ENCODE measurements around the gene SENP7.
"Not testable (repeated sequence)": the region's sequence is repeated elsewhere in the genome, so short reads cannot be mapped to it uniquely, and the experiment has no call there.

The SENP7 gene

DNA sequence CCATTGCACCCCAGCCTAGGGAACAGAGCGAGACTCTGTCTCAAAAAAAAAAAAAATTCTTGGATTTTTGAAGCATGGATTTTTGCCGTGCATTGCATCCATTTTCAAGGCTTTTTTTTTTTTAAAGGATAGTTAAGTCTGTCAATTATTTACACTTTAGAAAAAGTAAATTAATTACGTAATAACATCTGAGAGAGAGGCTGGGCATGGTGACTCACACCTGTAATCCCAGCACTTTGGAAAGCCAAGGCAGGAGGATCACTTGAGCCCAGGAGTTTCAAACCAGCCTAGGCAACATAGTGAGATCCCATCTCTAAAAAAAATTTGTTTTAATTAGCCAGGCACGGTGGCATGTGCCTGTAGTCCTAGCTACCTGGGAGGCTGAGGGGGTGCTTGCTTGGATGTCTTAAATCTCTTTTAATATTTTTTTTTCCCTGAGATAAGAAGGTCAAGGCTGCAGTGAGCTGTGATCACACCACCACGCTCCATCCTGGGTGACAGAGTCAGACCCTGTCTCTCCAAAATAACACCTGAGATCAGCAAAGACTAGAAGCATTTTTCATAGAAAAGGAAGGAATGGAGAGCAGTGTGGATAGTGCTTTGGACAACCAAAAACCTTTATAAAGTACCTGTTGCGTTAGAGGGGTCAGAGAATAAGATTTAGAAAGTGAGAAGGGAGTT, 6.8 kb upstream of the SENP7 start:
- DNase-seq = no peak

DNA sequence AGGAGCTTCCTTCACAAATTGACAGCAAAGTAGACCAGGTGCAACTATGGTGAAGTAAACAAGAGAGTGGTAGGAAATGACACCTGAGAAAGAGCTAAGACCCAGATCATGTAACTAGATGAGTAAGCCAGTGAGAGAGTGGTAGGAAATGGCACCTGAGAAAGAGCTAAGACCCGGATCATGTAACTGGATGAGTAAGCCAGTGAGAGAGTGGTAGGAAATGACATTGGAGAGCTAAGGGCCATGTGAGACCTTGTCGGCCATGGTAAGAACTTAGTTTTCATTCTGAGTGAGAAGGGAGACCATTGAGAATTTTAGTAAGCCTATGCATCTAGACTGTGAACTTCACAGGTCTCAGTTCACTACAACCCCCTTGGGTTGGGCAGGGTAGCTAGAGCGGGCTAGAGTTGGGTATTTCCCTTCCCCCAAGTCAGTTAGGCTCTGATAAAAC, 5.4 kb upstream of the SENP7 start:
- DNase-seq = no peak

DNA sequence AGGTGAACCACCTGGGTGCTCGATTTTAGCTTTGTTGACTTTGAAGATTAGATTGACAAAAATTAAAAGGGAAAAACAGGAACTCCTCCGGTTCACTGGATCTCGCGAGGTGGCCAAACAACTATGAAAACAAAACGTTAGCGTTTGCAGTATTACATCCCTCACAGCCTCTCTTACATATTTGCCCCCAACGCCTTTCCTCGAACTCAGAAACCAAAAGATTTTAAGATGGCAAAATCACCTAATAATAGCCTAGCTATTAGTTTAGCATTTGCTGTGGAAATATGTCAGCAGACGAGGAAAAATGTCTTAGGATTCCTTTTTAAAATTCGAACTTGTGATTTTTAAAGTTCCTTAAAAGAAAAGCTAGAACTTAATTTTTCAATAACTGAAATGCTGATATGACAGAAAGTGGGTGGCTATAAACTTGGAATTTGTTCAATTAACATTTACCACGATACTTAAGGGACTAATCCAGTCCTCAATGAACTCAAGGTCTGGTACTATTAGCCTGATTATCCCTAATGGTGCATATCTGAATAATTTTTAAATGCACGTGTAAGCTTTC, 491 bp upstream of the SENP7 start:
- peak in 1 of 2 experiments; percentile 41 for DNase-seq

DNA sequence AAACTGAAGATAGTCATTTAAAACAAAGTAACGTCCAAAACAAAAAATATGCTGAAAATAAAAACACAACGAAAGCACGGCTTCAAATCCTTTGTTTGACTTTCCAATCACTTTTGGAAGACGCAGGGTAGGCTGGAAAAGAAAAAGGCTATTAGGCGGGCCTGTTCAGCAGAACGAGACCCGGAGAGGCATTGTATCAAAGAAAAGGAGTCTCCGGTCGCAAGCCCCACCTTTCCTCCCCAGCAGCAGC, 691 bp downstream of the SENP7 start:
- no peak for DNase-seq

DNA sequence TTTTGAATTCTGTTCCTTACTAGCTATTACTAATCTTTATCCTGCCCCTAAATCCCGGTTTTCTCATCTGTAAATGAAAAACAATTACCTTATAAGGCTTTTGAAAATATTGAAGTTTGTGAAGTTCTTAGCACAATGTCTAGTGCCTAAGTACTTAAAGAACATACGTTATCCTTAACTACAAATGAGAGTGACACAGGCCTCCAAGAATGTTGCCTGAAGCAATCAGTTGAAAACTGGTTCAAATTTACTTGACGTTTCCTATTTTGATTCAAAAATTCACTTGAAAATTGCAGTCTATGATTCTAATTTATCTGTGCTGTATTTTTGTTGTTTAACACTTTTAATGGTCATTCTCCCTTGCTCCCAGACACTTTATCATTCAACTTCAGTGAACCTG, 3.2 kb downstream of the SENP7 start:
- no peak for DNase-seq

DNA sequence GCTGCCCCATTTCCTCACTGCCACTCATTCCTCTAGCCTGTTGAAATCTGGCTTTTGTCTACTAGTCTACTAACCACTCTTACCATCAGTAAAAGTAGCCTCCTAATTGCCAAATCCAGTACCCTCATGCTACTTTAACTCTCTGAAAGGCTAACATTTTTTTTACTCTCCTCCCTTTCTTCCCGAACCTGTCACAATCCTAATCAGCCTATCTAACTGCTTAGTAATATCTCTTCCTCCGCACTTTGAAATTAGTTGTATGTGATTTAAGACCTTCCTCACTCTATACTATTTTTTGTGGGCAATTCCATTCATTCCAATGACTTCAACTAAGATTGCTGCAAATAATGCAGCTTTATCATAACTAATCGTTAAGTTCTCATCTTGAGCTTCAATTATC, 3.7 kb downstream of the SENP7 start:
- no peak for DNase-seq

DNA sequence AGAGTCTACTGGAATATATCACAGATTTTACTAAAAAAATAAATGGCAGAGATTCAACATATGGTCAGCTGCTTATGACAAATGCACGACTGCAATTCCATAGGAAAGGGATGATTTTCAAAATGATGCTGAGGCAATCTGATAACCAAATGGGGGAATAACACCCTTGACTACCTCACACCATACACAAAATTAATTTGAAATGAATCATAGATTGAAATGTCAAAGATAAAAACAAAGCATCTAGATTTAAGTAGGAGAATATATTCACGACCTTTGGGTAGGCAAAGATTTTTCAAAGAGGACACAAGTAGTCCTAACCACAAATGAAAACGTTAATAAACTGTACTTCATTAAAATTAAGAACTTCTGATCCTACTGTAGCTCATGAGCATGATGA, 11.2 kb downstream of the SENP7 start:
- DNase-seq = no peak

DNA sequence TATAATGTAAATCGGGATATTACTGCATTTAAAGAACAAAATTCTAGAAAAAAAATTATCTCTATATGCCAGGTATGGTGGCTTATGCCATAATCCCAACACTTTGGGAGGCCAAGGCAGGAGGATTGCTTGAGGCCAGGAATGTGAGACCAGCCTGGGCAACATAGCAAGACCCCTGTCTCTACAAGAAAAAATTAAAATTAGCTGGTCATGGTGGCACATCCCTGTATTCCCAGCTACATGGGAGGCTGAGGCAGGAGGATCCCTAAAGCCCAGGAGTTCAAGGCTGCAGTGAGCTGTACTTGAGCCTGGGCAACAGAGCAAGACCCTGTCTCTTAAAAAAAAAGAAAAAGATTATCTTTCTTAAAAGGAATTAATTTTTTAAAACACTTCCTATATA, 12.8 kb downstream of the SENP7 start:
- no peak for DNase-seq

DNA sequence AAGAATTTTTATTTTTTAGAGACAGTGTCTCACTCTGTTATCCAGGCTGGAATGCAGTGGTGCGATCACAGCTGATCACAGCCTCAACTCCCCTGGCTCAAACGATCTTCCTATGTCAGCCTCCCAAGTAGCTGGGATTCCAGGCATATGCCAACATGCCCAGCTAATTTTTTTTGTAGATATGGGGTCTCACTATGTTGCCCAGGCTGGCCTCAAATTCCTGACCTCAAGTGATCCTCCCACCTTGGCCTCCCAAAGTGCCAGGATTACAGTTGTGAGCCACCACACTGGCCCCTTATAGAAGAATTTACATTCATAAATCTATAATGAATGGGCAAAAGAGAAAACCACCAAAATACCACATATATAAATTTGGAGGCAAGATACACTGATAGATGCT, 15.2 kb downstream of the SENP7 start:
- DNase-seq = no peak

DNA sequence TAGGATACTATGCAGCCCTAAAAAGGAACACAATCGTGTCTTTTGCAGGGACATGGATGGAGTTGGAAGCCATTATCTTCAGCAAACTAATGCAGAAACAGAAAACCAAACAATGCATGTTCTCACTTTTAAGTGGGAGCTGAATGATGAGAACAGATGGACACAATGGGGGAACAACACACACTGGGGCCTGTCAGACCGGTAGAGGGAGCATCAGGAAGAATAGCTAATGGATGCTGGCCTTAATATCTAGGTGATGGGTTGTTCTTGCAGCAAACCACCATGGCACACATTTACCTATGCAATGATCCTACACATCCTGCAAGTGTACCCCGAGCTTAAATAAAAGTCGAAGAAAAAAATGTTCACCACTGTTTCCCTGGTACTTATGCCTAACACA, 17.5 kb downstream of the SENP7 start:
- no peak for DNase-seq

DNA sequence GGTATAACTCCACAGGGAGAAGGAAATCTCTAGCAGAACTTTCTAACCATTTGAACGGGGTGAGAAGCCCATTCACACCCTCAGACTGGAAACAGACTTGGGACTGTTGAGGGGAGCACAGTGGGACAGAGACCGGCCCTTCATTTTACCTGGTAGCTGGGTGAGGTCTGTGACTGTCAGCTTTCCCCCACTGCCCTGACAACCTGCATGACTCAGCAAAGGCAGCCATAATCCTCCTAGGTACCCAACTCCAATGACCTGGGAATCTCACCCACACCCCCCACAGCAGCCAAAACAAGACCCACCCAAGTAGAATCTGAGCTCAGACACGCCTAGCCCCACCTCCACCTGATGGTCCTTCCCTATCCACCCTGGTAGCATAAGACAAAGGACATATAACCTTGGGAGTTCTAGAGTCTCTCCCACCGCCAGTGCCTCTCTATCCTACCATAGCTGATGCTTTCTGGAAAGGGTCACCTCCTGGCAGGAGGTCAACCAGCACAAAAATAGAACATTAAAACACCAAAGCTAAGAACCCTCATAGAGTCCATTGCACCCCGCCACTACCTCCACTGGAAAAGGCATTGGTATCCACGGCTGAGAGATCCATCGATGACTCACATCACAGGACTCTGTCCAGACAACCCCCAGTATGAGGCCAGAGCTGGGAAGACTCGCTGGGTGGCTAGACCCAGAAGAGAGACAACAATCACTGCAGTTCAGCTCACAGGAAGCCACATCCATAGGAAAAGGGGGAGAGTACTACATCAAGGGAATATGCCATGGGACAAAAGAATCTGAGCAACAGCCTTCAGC, 28.0 kb downstream of the SENP7 start:
- no peak for DNase-seq

DNA sequence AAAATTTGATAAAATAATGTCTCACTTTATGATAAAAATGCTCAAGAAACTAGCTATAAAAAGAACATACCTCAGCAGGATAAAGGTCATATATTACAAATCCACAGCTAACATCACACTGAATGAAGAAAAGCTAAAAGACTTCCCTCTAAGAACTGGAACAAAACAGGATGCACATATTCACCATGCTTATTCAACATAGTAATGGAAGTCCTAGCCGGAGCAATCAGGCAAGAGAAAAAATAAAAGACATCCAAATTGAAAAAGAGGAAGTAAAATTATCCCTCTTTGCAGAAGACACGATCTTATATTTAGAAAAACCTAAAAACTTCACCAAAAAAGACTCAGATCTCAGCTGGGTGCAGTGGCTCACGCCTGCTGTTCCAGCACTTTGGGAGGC, 34.0 kb downstream of the SENP7 start:
- DNase-seq = no peak

DNA sequence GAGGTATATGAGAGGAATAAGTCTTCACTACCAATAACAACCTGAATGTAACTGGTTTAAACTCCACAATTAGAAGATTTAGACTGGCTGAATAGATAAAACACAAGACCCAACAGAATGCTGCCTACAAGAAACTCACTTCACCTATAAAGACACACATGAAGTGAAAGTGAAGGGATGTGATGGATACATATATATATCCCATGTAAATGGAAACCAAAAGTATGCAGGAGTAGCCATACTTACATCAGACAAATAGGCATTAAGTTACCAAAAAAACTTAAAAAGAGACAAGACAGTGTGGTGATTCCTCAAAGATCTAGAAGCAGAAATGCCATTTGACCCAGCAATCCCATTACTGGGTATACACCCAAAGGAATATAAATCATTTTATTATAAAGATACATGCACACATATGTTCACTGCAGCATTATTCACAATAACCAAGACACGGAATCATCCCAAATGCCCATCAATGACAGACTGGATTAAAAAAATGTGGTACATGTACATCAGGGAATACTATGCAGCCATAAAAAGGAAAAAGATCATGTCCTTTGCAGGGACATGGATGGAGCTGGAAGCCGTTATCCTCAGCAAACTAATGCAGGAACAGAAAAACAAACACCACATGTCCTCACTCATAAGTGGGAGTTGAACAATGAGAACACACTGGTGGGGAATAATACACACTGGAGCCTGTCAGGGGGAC, 38.0 kb downstream of the SENP7 start:
- DNase-seq = not testable (repeated sequence)

DNA sequence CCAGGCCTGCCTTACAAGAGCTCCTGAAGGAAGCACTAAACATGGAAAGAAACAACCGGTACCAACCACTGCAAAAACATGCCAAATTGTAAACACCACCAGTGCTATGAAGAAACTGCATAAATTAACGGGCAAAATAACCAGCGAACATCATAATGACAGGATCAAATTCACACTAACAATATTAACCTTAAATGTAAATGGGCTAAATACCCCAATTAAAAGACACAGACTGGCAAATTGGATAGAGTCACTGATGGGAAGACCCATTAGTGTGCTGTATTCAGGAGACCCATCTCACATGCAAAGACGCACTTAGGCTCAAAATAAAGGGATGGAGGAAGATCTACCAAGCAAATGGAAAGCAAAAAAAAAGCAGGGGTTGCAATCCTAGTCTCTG, 44.3 kb downstream of the SENP7 start:
- DNase-seq = not testable (repeated sequence)

DNA sequence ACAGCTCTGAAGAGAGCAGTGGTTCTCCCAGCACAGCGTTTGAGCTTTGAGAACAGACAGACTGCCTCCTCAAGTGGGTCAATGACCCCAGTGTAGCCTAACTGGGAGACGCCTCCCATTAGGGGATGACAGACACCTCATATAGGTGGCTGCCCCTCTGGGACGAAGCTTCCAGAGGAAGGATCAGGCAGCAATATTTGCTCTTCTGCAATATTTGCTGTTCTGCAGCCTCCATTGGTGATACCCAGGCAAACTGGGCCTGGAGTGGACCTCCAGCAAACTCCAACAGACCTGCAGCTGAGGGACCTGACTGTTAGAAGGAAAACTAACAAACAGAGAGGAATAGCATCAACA, 45.7 kb downstream of the SENP7 start:
- DNase-seq = not testable (repeated sequence)

DNA sequence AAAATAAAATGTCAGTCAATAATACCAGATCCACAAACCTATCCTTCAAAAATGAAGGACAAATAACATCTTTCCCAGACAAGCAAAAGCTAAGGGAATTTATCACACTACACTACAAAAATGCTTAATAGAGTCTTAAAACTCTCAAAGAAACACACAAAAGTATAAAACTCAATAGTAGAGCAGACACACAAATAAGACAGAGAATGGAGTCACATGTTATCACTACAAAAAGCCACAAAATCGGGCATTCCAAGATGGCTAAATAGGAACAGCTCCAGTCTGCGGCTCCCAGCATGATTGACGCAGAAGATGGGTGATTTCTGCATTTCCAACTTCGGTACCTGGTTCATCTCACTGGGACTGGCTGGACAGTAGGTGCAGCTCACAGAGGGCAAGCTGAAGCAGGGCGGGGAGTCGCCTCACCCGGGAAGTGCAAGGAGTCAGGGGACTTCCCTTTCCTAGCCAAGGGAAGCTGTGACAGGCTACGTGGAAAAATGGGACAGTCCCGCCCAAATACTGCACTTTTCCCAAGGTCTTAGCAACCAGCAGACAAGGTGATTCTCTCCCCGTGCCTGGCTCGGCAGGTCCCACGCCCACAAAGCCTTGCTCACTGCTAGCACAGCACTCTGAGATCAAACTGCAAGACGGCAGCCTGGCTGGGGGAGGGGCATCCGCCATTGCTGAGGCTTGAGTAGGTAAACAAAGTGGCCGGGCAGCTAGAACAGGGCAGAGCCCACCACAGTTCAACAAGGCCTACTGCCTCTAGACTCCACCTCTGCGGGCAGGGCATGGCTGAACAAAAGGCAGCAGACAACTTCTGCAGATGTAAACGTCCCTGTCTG, 46.3 kb downstream of the SENP7 start:
- DNase-seq = no peak

DNA sequence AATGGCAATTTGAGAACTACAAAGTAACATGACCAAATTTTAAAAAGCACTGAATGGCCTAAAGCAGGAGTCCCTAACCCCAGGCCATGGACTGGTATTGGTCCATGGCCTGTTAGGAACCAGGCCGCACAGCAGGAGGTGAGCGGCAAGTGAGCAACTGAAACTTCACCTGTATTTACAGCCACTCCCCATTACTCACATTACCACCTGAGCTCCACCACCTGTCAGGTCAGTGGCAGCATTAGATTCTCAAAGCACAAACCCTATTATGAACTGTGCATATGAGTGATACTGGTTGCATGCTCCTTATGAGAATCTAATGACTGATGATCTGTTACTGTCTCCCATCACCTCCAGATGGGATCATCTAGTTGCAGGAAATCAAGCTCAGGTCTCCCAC, 48.8 kb downstream of the SENP7 start:
- DNase-seq = no peak

DNA sequence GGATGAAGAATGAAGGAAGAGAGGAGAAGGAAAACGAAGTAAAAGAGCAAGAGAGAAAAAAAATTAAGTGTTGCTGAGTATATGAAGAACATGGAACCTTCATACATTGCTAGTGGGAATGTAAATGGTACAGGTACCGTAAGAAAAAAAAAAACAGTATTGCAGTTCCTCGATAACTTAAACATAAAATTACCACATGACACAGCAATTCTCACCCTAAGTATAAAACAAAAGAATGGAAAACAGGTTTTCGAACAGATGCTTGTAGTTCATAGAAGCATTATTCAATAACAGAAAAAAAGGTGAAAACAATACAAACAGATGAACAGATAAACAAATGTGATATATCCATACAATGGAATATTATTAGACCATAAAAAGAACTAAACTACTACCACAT, 51.6 kb downstream of the SENP7 start:
- no peak for DNase-seq

DNA sequence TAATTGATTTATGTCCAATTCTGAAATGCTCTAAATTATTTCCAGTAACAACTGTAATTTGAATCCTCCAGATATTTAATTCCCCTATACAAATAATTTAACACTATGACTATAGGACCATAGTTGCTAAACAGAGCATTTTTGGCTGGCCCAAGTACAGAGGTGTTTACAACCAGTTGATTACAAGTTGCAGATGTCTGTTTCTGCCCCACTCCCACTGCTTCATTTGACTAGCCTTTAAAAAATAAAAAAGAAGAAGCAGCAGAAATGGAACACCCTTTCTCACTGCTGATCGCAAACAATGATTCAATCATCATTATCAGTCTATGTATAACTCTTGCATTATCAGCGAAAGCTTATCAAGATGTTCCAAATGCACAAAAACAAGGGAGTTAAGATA, 54.6 kb downstream of the SENP7 start:
- no peak for DNase-seq

DNA sequence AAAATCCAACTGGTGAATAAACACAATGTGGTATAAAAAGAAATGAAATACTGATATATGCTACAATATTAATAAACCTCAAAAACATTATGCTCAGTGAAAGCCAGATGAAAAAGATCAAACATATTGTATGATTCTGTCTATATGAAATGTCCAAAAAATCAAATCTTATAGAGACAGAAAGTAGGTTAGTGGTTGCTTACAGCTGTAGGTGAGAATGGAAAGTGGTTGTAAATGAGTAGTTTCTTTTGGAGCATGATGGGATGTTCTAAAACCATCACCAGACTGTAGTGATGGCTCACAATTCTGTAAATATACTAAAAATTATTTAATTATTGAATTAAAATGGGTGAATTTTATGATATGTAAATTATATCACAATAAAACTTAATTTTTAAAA, 58.4 kb downstream of the SENP7 start:
- no peak for DNase-seq

DNA sequence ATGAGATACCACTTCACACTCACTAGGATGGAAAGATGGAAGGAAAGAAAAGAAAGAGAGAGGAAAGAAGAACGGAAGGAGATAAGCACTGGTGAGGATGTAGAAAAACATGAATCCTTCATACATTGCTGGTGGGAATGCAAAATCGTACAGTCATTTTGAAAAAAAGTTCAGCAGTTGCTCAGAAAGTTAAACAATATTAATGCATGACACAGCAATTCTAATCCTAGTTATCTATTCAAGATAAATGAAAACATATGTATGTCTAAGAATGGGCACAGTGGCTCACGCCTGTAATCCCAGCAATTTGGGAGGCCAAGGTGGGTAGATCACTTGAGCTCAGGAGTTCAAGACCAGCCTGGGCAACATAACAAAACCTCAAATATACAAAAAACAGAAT, 59.1 kb downstream of the SENP7 start:
- no peak for DNase-seq

DNA sequence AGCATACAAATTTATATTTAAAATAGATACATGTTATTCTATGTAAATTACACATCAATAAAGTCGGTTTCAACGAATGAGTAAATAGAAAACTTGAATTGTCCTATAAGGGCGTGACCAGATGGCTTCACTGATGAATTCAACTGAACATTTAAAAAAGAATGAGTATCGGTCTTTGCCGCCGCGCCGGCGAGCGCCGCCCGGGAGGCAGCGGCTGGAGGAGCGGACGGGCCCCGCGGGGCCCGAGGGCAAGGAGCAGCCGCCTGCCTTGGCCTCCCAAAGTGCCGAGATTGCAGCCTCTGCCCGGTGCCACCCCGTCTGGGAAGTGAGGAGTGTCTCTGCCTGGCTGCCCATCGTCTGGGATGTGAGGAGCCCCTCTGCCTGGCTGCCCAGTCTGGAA, 74.4 kb downstream of the SENP7 start:
- not testable (repeated sequence) for DNase-seq

DNA sequence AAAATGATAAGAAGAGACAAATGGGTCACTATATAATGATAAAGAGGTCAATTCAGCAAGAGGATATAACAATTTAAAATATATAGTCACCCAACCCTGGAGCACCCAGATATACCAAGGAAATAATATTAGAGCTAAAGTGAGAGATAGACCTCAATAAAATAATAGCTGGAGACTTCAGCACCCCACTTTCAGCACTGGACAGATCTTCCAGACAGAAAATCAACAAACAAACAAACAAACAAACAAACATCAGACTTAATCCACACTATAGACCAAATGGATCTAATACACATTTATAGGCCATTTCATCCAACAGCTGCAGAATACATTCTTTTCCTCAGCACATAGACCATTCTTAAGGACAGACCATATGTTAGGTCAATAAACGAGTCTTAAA, 79.4 kb downstream of the SENP7 start:
- no peak for DNase-seq
